Loucy (cell line): Measurements from ENCODE around the gene CEPT1.

Source experiments
- H2AFZ ChIP-seq: fragments of 200-600 bp; sonication (generic); 2 replicates; pipeline ENCODE4 v1.6.0; 2016; ENCODE audit warnings: antibody characterized with exemption, mild to moderate bottlenecking, low read length, moderate library complexity
- H3F3A ChIP-seq: fragments of 200-600 bp; 2 replicates; pipeline ENCODE4 v1.6.0; 2016; ENCODE audit warnings: antibody characterized with exemption, low read depth, mild to moderate bottlenecking
- H3K27me3 ChIP-seq: fragments of 200-600 bp; sonication (generic); 2 replicates; pipeline ENCODE4 v1.6.1; 2014; ENCODE audit warnings: low read length, mild to moderate bottlenecking; ENCODE audit not compliant: insufficient read depth, poor library complexity, severe bottlenecking
- H3K36me3 ChIP-seq: fragments of 200-600 bp; sonication (generic); 2 replicates; pipeline ENCODE4 v1.6.1; 2016; ENCODE audit warnings: low read length; ENCODE audit not compliant: insufficient read depth
- H3K4me1 ChIP-seq: fragments of 200-600 bp; sonication (generic); 2 replicates; pipeline ENCODE4 v1.5.1; 2014; ENCODE audit warnings: low read length, mild to moderate bottlenecking; ENCODE audit not compliant: insufficient read depth, poor library complexity, severe bottlenecking
- H3K4me2 ChIP-seq: fragments of 200-600 bp; sonication (generic); 2 replicates; pipeline ENCODE4 v1.6.0; 2014; ENCODE audit warnings: antibody characterized with exemption, low read length, low read depth, mild to moderate bottlenecking; ENCODE audit not compliant: poor library complexity, severe bottlenecking
- H3K4me3 ChIP-seq: fragments of 200-600 bp; sonication (generic); 2 replicates; pipeline ENCODE4 v1.5.1; 2014; ENCODE audit warnings: low read length, mild to moderate bottlenecking, mixed read lengths; ENCODE audit not compliant: poor library complexity, severe bottlenecking
- H3K79me2 ChIP-seq: fragments of 200-600 bp; sonication (generic); 2 replicates; pipeline ENCODE4 v1.6.1; 2014; ENCODE audit warnings: low read length; ENCODE audit not compliant: insufficient read depth
- H3K9ac ChIP-seq: fragments of 200-600 bp; sonication (generic); 2 replicates; pipeline ENCODE4 v1.6.0; 2014; ENCODE audit warnings: mild to moderate bottlenecking, low read depth, low read length, moderate library complexity; ENCODE audit not compliant: poor library complexity, severe bottlenecking
- H3K9me2 ChIP-seq: fragments of 200-600 bp; sonication (generic); replicated peaks from 2 replicates; pipeline ENCODE4 v1.6.1; 2016; ENCODE audit warnings: low read depth, low read length, mixed read lengths
- H3K9me3 ChIP-seq: fragments of 200-600 bp; sonication (generic); 2 replicates; pipeline ENCODE4 v1.6.1; 2014; ENCODE audit warnings: mild to moderate bottlenecking, antibody characterized with exemption, low read length, low read depth; ENCODE audit not compliant: insufficient read depth
- H4K20me1 ChIP-seq: fragments of 200-600 bp; sonication (generic); 2 replicates; pipeline ENCODE4 v1.6.0; 2014; ENCODE audit warnings: antibody characterized with exemption, low read length, mild to moderate bottlenecking; ENCODE audit not compliant: insufficient read depth, poor library complexity, severe bottlenecking
- CTCF ChIP-seq: fragments of 200-600 bp; sonication (generic); conservative IDR thresholded peaks from 2 replicates; pipeline ENCODE4 v1.5.1; 2014; ENCODE audit warnings: mild to moderate bottlenecking, antibody characterized with exemption, low read length
- EZH2phosphoT487 ChIP-seq: fragments of 200-600 bp; IDR thresholded peaks from 2 replicates; pipeline ENCODE4 v1.6.1; 2018; ENCODE audit warnings: antibody characterized with exemption, mild to moderate bottlenecking, moderate library complexity, borderline replicate concordance

Gene CEPT1

GRCh38 chr1:111190931-111191451 is 51.0 kb downstream of the CEPT1 start:
- Histone ChIP-seq H3K9ac (no peak overlapping the region), H3K79me2 (no peaks in the 10 kb centered on the region), H3K36me3 (peaks cover 16% of the 10 kb centered on the region; the same call in 1 of the 2 replicates), H4K20me1 (no peaks in the 10 kb centered on the region), H3K27me3 (no peaks in the 10 kb centered on the region), H3F3A (no peaks in the 10 kb centered on the region), H3K9me3 (no peaks in the 10 kb centered on the region), H3K4me3 (no peak overlapping the region), H3K9me2 (no peaks in the 10 kb centered on the region), H3K4me2 (no peak overlapping the region), H2AFZ (no peak overlapping the region), H3K4me1 (peaks cover 9% of the 10 kb centered on the region)
- TF ChIP-seq EZH2phosphoT487, result no peak
- no peak for TF ChIP-seq CTCF

- Histone ChIP-seq H3K27me3 (no peaks in the 10 kb centered on the region), H3K4me3 (no peak overlapping the region), H3K79me2 (no peaks in the 10 kb centered on the region), H3K9me3 (no peaks in the 10 kb centered on the region), H3F3A (no peaks in the 10 kb centered on the region), H3K9me2 (no peaks in the 10 kb centered on the region), H3K9ac (no peak overlapping the region), H3K4me2 (no peak overlapping the region), H4K20me1 (no peaks in the 10 kb centered on the region), H3K36me3 (peaks cover 13% of the 10 kb centered on the region; the same call in 1 of the 2 replicates), H3K4me1 (peaks cover 9% of the 10 kb centered on the region), H2AFZ (no peak overlapping the region)
- TF ChIP-seq EZH2phosphoT487, result no peak
- TF ChIP-seq CTCF, result no peak
Measured at GRCh38 chr1:111191496-111191895, 51.5 kb downstream of the CEPT1 start.

GRCh38 chr1:111192074-111192473 is 52.1 kb downstream of the CEPT1 start:
- H3K79me2 ChIP-seq, result no peaks in the 10 kb centered on the region
- no peak overlapping the region for H3K9ac ChIP-seq
- H3K4me1 ChIP-seq, result peaks cover 9% of the 10 kb centered on the region
- H4K20me1 ChIP-seq, result no peaks in the 10 kb centered on the region
- H2AFZ ChIP-seq, result no peak overlapping the region
- no peaks in the 10 kb centered on the region for H3K9me3 ChIP-seq
- H3K36me3 ChIP-seq, result peaks cover 8% of the 10 kb centered on the region; the same call in 1 of the 2 replicates
- no peaks in the 10 kb centered on the region for H3F3A ChIP-seq
- no peak overlapping the region for H3K4me3 ChIP-seq
- TF ChIP-seq EZH2phosphoT487 (no peak), CTCF (no peak)
- H3K27me3 ChIP-seq, result no peaks in the 10 kb centered on the region
- no peak overlapping the region for H3K4me2 ChIP-seq
- no peaks in the 10 kb centered on the region for H3K9me2 ChIP-seq
